Stimulated activated CD4-positive, alpha-beta T cell treated with anti-CD3 and anti-CD28 coated beads, Interleukin-15, amount 100 ng/mL, for 24 hours (primary cell): ENCODE measurements around the gene ABCD1.
A peak's percentile ranks its signal among the peaks of the same experiment; 100 is the strongest.
"Not testable (repeated sequence)": the region's sequence is repeated elsewhere in the genome, so short reads cannot be mapped to it uniquely, and the experiment has no call there.

Source experiments
- DNase-seq: peaks from one replicate; pipeline ENCODE4 v3.0.0-alpha.2; 2020

The ABCD1 gene

GRCh38 chrX:153736071-153736820 lies 11.6 kb downstream of the ABCD1 start:
- DNase-seq, result no peak

GRCh38 chrX:153736871-153737441 lies 12.3 kb downstream of the ABCD1 start:
- no peak for DNase-seq

- no peak for DNase-seq
These were observed 13.5 kb downstream of the ABCD1 start for GRCh38 chrX:153738056-153738605.

GRCh38 chrX:153739754-153740486 lies 15.3 kb downstream of the ABCD1 start:
- DNase-seq, result no peak

DNA sequence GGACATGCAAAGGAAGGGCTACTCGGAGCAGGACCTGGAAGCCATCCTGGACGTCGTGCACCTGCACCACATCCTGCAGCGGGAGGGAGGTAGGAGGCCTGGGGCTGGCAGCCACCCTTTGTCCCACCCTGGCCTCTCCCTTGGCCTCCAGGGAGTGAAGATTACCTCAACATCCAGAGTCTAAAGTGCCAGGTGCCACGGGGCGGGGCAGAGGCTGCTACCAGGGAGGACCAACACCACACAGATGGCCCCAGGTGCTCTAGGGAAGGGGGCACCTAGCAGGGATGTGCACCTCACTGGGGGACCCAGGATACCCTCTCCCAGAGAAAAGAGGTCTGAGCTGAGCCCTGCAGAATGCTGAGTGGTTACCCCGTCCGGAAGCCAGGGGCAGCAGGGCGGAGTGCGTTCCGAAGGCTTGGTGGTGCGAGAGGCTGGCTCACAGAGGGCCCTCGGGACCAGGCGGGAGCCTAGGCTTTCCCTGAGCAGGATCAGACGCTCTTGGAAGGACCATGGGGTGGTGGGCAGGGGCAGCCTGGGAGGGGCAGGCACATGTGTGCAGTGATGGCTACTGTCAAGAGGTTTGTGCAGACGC lies 16.1 kb downstream of the ABCD1 start:
- no peak for DNase-seq

- DNase-seq, result no peak
These were observed 16.8 kb downstream of the ABCD1 start for GRCh38 chrX:153741446-153741845.

DNA sequence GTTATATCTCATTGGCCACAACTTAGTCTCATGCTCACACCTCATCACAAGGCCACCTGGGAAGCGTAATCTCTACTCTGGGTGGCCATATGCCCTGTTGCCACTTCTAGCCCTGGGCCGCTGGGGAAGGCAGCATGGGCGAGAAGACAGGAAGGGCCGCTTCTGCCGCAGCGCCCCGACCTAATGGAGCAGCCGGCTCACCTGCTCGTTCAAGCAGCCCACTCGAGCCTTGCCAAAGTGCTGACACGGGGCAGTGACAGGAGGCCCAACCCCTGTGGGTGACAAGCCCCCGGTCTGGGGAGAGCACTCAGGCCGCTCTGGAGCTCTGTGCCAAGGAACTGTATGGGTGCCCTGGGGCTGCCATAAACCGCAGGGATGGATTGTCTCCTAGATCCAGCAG lies 17.5 kb downstream of the ABCD1 start:
- not testable (repeated sequence) for DNase-seq

DNA sequence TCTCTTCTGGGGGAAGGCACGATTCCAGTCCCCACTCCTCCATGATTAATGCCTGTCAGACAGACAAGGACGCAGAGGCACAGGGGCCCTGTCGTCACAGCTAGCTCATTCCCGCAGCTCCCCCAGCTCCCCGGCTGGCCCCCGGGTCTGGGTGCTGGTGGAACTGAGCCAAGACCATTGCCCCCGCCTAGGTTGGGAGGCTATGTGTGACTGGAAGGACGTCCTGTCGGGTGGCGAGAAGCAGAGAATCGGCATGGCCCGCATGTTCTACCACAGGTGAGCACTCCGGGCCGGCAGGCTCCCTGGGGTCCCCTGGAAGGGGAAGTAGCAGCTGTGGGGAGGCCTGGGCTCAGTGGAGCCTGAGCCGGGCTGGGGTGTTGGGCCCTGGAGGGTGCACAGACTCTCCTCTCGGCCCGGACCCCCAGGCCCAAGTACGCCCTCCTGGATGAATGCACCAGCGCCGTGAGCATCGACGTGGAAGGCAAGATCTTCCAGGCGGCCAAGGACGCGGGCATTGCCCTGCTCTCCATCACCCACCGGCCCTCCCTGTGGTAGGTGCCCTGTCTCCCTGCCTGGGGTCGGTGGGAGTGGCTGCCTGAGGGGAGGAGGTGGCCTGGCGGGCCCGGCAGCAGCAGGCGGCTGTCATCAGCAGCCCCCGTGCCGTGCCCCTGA lies 18.3 kb downstream of the ABCD1 start:
- not testable (repeated sequence) for DNase-seq

GRCh38 chrX:153743468-153744209 lies 19.0 kb downstream of the ABCD1 start:
- DNase-seq, result not testable (repeated sequence)

GRCh38 chrX:153744210-153745066 lies 19.8 kb downstream of the ABCD1 start:
- DNase-seq, result peak; percentile 35

GRCh38 chrX:153745067-153745433 lies 20.4 kb downstream of the ABCD1 start:
- not testable (repeated sequence) for DNase-seq

DNA sequence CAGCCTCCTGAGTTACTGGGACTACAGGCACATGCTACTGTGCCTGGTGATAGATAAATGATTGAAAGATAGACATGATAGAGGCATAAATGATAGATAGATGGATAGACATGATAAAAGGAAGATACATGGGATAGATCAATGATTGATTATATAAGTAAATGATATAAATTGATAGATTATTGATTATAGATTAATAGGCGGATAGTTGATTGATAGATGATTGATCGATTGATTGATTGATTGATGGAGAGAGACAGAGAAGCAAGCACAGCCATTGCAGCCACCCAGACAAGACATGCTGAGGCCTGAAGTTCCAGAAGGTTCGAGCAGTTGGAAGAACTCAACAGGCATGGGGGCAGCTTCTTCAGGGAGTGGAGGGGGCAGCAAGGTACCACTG lies 21.7 kb downstream of the ABCD1 start:
- no peak for DNase-seq

- not testable (repeated sequence) for DNase-seq
These were observed 22.3 kb downstream of the ABCD1 start for GRCh38 chrX:153746991-153747390.

GRCh38 chrX:153749017-153749416 lies 24.4 kb downstream of the ABCD1 start:
- DNase-seq, result not testable (repeated sequence)

- no peak for DNase-seq
These were observed 25.6 kb downstream of the ABCD1 start for GRCh38 chrX:153750127-153750774.

DNA sequence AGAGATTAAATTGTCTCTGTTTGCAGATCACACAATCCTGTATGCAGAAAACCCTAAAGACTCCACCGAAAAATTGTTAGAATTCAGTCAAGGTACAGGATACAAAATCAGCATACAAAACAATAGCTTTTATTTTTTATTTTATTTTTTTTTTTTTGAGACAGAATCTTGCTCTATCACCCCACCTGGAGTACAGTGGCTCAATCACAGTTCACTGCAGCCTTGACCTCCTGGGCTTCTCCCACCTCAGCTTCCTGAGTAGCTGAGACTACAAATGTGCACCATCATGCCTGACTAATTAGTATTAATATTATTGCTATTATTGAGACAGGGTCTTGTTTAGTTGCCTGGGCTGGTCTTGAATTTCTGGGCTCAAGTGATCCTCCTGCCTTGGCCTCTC lies 30.5 kb downstream of the ABCD1 start:
- no peak for DNase-seq

GRCh38 chrX:153761863-153762262 lies 37.2 kb downstream of the ABCD1 start:
- DNase-seq, result no peak

DNA sequence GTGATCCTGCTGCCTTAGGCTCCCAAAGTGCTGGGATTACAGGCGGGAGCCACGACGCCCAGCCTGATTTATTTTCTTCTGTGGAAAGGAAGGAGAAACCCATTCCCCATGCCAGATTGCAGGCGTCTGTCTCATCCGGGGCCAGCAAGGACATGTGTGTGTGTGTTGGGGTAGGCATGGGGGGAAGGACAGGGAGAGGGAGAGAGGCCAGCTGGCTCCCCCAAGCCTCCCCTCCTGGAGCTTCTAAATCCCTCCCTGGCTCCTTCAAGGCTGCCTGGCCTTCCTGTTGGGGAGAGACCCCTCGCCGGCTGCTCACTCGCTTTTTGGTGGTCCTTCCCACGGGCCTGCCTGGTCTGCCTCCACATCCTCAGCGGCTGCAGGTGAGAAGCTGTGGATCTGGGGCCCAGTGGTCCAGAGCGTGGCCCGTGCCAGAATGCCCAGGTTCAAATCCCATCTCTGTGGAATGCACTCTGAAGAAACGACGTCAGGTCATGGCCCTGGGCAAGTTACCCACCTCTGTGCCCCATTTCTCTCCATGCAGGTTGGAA lies 38.0 kb downstream of the ABCD1 start:
- no peak for DNase-seq

GRCh38 chrX:153763298-153763932 lies 38.8 kb downstream of the ABCD1 start:
- DNase-seq, result no peak
